SK-N-SH (cell line): ENCODE results near the gene NOX3. TPM values are rescaled to one million over a fixed set of nuclear protein-coding genes. Genes with fewer than 3 reads are reported as not detected.
A peak's percentile ranks its signal among the peaks of the same experiment; 100 is the strongest.

ENCODE experiments used
- CTCF ChIA-PET: fragments of 300-600, 350-600 bp; formaldehyde crosslinking; extraction: SDS; loops from one replicate; lab custom pipeline; 2021; lab: Yijun Ruan, JAX
- POLR2A ChIA-PET: fragments of 350-600 bp; sonication (Branson Sonifier 250); formaldehyde crosslinking; extraction: SDS; loops from one replicate; lab custom pipeline; 2020; ENCODE audit warnings: antibody characterized with exemption, inconsistent platforms; lab: Yijun Ruan, JAX
- DNase-seq: peaks from one replicate; pipeline ENCODE4 v3.0.0; 2012
- H2AFZ ChIP-seq: fragments of 200-600 bp; sonication (generic); 2 replicates; pipeline ENCODE4 v1.8.1; 2016; ENCODE audit warnings: antibody characterized with exemption, mild to moderate bottlenecking, low read depth
- H3F3A ChIP-seq: fragments of 200-600 bp; sonication (generic); replicated peaks from 2 replicates; pipeline ENCODE3; 2016; ENCODE audit warnings: antibody characterized with exemption, mild to moderate bottlenecking; ENCODE audit not compliant: insufficient read depth
- H3K27ac ChIP-seq, 2 experiments: fragments of 200-500 bp in 1 of 2; fragments of 200-600 bp in 1 of 2; sonication (Bioruptor generic) in 1 of 2; sonication (generic), shearing (Covaris generic) in 1 of 2; 2 replicates each; pipeline versions ENCODE4 v1.5.1 to v1.6.1; 2014 to 2016; ENCODE audit warnings: low read depth in 2 of 2, inconsistent platforms in 1 of 2, low read length in 1 of 2, mild to moderate bottlenecking in 1 of 2, mixed read lengths in 1 of 2
- H3K27me3 ChIP-seq: fragments of 200-600 bp; sonication (generic), shearing (Covaris generic); 2 replicates; pipeline ENCODE4 v1.6.1; 2016; ENCODE audit warnings: mixed run types; ENCODE audit not compliant: insufficient read depth
- H3K36me3 ChIP-seq, 2 experiments: fragments of 200-500 bp in 1 of 2; fragments of 200-600 bp in 1 of 2; sonication (Bioruptor generic) in 1 of 2; sonication (generic) in 1 of 2; replicated peaks in 1 of 2; 2 replicates each; pipeline versions ENCODE3 to v1.5.1; 2014 to 2016; ENCODE audit warnings: low read length in 1 of 2, mild to moderate bottlenecking in 1 of 2; ENCODE audit not compliant: insufficient read depth in 2 of 2, control insufficient read depth in 1 of 2
- H3K4me1 ChIP-seq, 2 experiments: fragments of 200-500 bp in 1 of 2; fragments of 200-600 bp in 1 of 2; sonication (Bioruptor generic) in 1 of 2; sonication (generic), shearing (Covaris generic) in 1 of 2; 2 replicates each; pipeline versions ENCODE4 v1.5.1 to v1.6.1; 2014 to 2016; ENCODE audit warnings: low read depth in 1 of 2, low read length in 1 of 2, mixed run types in 1 of 2; ENCODE audit not compliant: insufficient read depth in 2 of 2, control insufficient read depth in 1 of 2
- H3K4me2 ChIP-seq: fragments of 200-600 bp; sonication (generic), shearing (Covaris generic); 2 replicates; pipeline ENCODE4 v1.6.1; 2017; ENCODE audit warnings: mixed run types
- H3K4me3 ChIP-seq, 2 experiments: fragments of 200-500 bp in 1 of 2; fragments of 200-600 bp in 1 of 2; sonication (Bioruptor generic) in 1 of 2; sonication (generic), shearing (Covaris generic) in 1 of 2; 2 replicates each; pipeline versions ENCODE4 v1.5.1 to v1.8.1; 2014 to 2016; ENCODE audit warnings: low read depth in 2 of 2, inconsistent platforms in 1 of 2, low read length in 1 of 2, mild to moderate bottlenecking in 1 of 2, mixed read lengths in 1 of 2, moderate library complexity in 1 of 2
- H3K79me2 ChIP-seq: fragments of 200-600 bp; sonication (generic); 2 replicates; pipeline ENCODE4 v1.8.1; 2017; ENCODE audit warnings: mild to moderate bottlenecking; ENCODE audit not compliant: insufficient read depth
- H3K9ac ChIP-seq: fragments of 200-600 bp; sonication (generic); 2 replicates; pipeline ENCODE4 v1.6.1; 2017; ENCODE audit warnings: mixed run types
- H3K9me2 ChIP-seq: fragments of 200-600 bp; sonication (generic); 2 replicates; pipeline ENCODE4 v1.6.1; 2017; ENCODE audit warnings: mixed run types
- H3K9me3 ChIP-seq: fragments of 200-600 bp; sonication (generic); 2 replicates; pipeline ENCODE4 v1.6.1; 2017; ENCODE audit warnings: mixed run types, mild to moderate bottlenecking, moderate library complexity
- H4K20me1 ChIP-seq: fragments of 200-600 bp; sonication (generic); 2 replicates; pipeline ENCODE4 v1.6.1; 2017; ENCODE audit warnings: mild to moderate bottlenecking, mixed run types; ENCODE audit not compliant: insufficient read depth
- CTCF ChIP-seq: fragments of 200-600 bp; sonication (generic); IDR thresholded peaks from 2 replicates; pipeline ENCODE4 v1.6.1; 2017; ENCODE audit warnings: antibody characterized with exemption, mild to moderate bottlenecking, moderate library complexity
- FOSL2 ChIP-seq: IDR thresholded peaks from 2 replicates; pipeline ENCODE4 v1.4.0; 2012; ENCODE audit warnings: low read depth, mild to moderate bottlenecking, moderate library complexity, borderline replicate concordance
- MAX ChIP-seq: IDR thresholded peaks from 2 replicates; pipeline ENCODE4 v1.4.0; 2012; ENCODE audit warnings: low read depth
- MEF2A ChIP-seq: IDR thresholded peaks from 2 replicates; pipeline ENCODE4 v1.4.0; 2012; ENCODE audit warnings: low read depth, borderline replicate concordance
- RCOR1 ChIP-seq: fragments of 150-350 bp; IDR thresholded peaks from 2 replicates; pipeline ENCODE4 v1.6.1; 2017; ENCODE audit warnings: antibody characterized with exemption, low read length
- TAF1 ChIP-seq: IDR thresholded peaks from 2 replicates; pipeline ENCODE4 v1.6.1; 2012; ENCODE audit warnings: low read depth, mild to moderate bottlenecking, low read length, moderate library complexity, borderline replicate concordance
- TCF12 ChIP-seq: IDR thresholded peaks from 2 replicates; pipeline ENCODE4 v1.4.0; 2012
- USF1 ChIP-seq: IDR thresholded peaks from 2 replicates; pipeline ENCODE4 v1.4.0; 2012; ENCODE audit warnings: low read depth, borderline replicate concordance
- WGBS: methylation state at CpG from one replicate; pipeline ENCODE4 v1.1.6; 2017; ENCODE audit warnings: low lambda C conversion rate; 5-methylcytosine and 5-hydroxymethylcytosine counted together
- polyA plus RNA-seq, 3 experiments: library from polyadenylated mRNA; depleted of rRNA; stranded (reverse); fragments of >200 nt; gene quantifications; 2 replicates each; pipeline ENCODE4 v1.2.3, GENCODE V29; 2012
- TF ChIP-seq, protein P1 (sequence below): IDR thresholded peaks from 2 replicates; pipeline ENCODE4; 2012

Gene NOX3
- polyA plus RNA-seq, 1 of the 3 experiments (the other 2 are of a cell fraction) = 0.02 TPM

GRCh38 chr6:155419161-155419560 is 36.5 kb downstream of the NOX3 start:
- H3K9ac ChIP-seq = peak overlapping the region; percentile 47; the same call in 1 of the 2 replicates
- CTCF ChIA-PET = no interaction called here
- H3K9me2 ChIP-seq = no peaks in the 10 kb centered on the region
- H3K79me2 ChIP-seq = no peaks in the 10 kb centered on the region
- DNase-seq = no peak
- H3K4me3 ChIP-seq = no peak overlapping the region
- H3F3A ChIP-seq = peaks cover 11% of the 10 kb centered on the region
- TF ChIP-seq MEF2A (no peak), RCOR1 (no peak), FOSL2 (peak; percentile 25; the same call in 1 of the 2 replicates), MAX (peak; percentile 50), TAF1 (no peak), TCF12 (peak; percentile 63), USF1 (no peak), CTCF (no peak)
- no peaks in the 10 kb centered on the region for H3K36me3 ChIP-seq
- H3K27me3 ChIP-seq = no peaks in the 10 kb centered on the region
- POLR2A ChIA-PET = no interaction called here
- H3K9me3 ChIP-seq = no peaks in the 10 kb centered on the region
- H3K4me2 ChIP-seq = peak overlapping the region; percentile 64; the same call in 1 of the 2 replicates
- WGBS = 43% methylated on average over 4 of the region's 4 CpGs
- H3K27ac ChIP-seq = peak overlapping the region in 1 of 2 experiments; percentile 82; a peak in 2 of 4 replicates
- peaks cover 10 to 12% of the 10 kb centered on the region in 2 experiments for H3K4me1 ChIP-seq
- H2AFZ ChIP-seq = peak overlapping the region; percentile 83
- H4K20me1 ChIP-seq = no peaks in the 10 kb centered on the region

DNA sequence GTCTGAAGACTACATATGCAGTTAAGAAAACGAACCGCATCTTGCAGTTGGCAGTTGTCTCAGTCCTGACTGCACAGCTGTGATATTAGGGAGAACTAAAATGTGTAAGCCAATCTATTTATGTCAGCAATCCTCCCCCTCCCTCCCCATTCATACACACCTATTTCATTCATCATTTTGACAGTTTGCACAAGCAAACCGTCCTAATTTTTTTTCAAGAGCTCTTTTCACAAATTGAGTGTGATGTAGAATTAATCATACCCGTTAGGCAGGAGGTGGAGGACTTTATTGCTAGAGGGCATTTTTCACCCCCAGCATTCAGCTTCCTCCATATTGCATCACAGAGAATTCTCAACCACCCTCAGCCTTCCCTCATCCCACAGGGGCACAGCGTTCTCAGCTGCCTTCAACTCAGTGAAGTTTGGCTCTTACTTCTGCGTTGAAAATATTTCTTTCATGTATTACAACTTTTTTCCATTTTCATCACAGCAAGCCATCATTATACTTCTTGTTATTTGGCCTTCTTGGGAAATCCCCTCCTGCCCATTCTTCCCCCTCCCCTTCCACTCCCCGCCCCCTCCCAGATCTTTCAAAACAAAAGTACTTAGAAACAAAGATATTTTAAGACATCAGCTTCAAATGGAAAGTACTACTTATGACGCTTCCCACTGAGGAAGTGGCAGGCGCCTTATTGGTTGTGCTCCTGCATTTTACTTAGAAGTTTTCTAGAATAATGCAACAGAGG is 37.5 kb downstream of the NOX3 start:
- POLR2A ChIA-PET = no interaction called here
- Histone ChIP-seq H3K9me3 (no peaks in the 10 kb centered on the region), H3K9me2 (no peaks in the 10 kb centered on the region), H3K4me3 (peak overlapping the region in 1 of 2 experiments; percentile 14; a peak in 2 of 4 replicates), H3K79me2 (no peaks in the 10 kb centered on the region), H2AFZ (peak overlapping the region; percentile 83), H3F3A (peaks cover 11% of the 10 kb centered on the region), H3K4me2 (peak overlapping the region; percentile 64), H3K9ac (peak overlapping the region; percentile 47; the same call in 1 of the 2 replicates), H3K27me3 (no peaks in the 10 kb centered on the region), H3K27ac (peak overlapping the region; percentile 53 to 82; a peak in 3 of 4 replicates), H4K20me1 (no peaks in the 10 kb centered on the region), H3K36me3 (no peaks in the 10 kb centered on the region), H3K4me1 (peaks cover 10 to 12% of the 10 kb centered on the region in 2 experiments)
- CTCF ChIA-PET = interaction anchor here (0.8 to 0.9 kb wide), 2 partner anchors 15 to 79 kb away, joined by 3 read pairs; no protein-coding TSS in a partner anchor
- TF ChIP-seq FOSL2 (0 out of 2 replicates have a peak, but pooled peaks have one; percentile 9), CTCF (no peak)
- TF ChIP-seq, protein P1, sequence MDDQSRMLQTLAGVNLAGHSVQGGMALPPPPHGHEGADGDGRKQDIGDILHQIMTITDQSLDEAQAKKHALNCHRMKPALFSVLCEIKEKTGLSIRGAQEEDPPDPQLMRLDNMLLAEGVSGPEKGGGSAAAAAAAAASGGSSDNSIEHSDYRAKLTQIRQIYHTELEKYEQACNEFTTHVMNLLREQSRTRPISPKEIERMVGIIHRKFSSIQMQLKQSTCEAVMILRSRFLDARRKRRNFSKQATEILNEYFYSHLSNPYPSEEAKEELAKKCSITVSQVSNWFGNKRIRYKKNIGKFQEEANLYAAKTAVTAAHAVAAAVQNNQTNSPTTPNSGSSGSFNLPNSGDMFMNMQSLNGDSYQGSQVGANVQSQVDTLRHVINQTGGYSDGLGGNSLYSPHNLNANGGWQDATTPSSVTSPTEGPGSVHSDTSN = peak; percentile 69
- WGBS = 30% methylated on average over 9 of the region's 9 CpGs
- DNase-seq = no peak
